Suprapubic skin (tissue), 4 donors: ENCODE data around the gene SLC2A1. TPM values are rescaled to one million over a fixed set of nuclear protein-coding genes. Genes with fewer than 3 reads are reported as not detected.

Experiments used
- DNase-seq, 2 donors: peaks; one replicate each; pipeline ENCODE4 v3.0.0-alpha.2; 2019; ENCODE audit warnings: low spot score in 2 of 2
- H3K27ac ChIP-seq: fragments of 200-600 bp; sonication (generic); one replicate; pipeline ENCODE4 v1.5.1; 2019
- H3K27me3 ChIP-seq: fragments of 200-600 bp; sonication (generic); one replicate; pipeline ENCODE4 v1.5.1; 2019
- H3K36me3 ChIP-seq: fragments of 200-600 bp; sonication (generic); one replicate; pipeline ENCODE4 v1.5.1; 2019
- H3K4me1 ChIP-seq: fragments of 200-600 bp; sonication (generic); one replicate; pipeline ENCODE4 v1.5.1; 2019
- H3K4me3 ChIP-seq: fragments of 200-600 bp; sonication (generic); one replicate; pipeline ENCODE4 v1.5.1; 2019; ENCODE audit warnings: mild to moderate bottlenecking
- H3K9me3 ChIP-seq: fragments of 200-600 bp; sonication (generic); one replicate; pipeline ENCODE4 v1.5.1; 2019
- EP300 ChIP-seq: sonication (generic); formaldehyde crosslinking; IDR thresholded peaks from one replicate; pipeline ENCODE4 v1.6.1; 2017; ENCODE audit warnings: antibody characterized with exemption
- POLR2A ChIP-seq, 2 donors: fragments of 450-650 bp; IDR thresholded peaks; one replicate each; pipeline ENCODE4 v1.6.1; 2017; ENCODE audit warnings: antibody characterized with exemption in 2 of 2, mild to moderate bottlenecking in 2 of 2, moderate library complexity in 2 of 2
- POLR2AphosphoS5 ChIP-seq, 3 donors: sonication (generic); formaldehyde crosslinking; IDR thresholded peaks; one replicate each; pipeline ENCODE4 v1.6.1; 2017; ENCODE audit warnings: antibody characterized with exemption in 3 of 3
- WGBS: methylation state at CpG from one replicate; pipeline ENCODE4 v1.1.5; 2018; 5-methylcytosine and 5-hydroxymethylcytosine counted together
- total RNA-seq, 4 donors: library from RNA; depleted of rRNA; stranded (reverse); fragments of >200 nt; gene quantifications; one replicate each; pipeline ENCODE4 v1.1.0, GENCODE V29; 2016
- TF ChIP-seq, protein P1 (sequence below), 2 donors: fragments of 200-600 bp in 1 of 2; fragments of 450-650 bp in 1 of 2; sonication (generic) in 1 of 2; IDR thresholded peaks; one replicate each; pipeline ENCODE4 v1.5.1; 2016 to 2019; ENCODE audit warnings: antibody characterized with exemption in 2 of 2, mild to moderate bottlenecking in 1 of 2, moderate library complexity in 1 of 2

Gene SLC2A1
- total RNA-seq, 4 donors from 2014 or later, result 466 to 1,239 (median 686) TPM

DNA sequence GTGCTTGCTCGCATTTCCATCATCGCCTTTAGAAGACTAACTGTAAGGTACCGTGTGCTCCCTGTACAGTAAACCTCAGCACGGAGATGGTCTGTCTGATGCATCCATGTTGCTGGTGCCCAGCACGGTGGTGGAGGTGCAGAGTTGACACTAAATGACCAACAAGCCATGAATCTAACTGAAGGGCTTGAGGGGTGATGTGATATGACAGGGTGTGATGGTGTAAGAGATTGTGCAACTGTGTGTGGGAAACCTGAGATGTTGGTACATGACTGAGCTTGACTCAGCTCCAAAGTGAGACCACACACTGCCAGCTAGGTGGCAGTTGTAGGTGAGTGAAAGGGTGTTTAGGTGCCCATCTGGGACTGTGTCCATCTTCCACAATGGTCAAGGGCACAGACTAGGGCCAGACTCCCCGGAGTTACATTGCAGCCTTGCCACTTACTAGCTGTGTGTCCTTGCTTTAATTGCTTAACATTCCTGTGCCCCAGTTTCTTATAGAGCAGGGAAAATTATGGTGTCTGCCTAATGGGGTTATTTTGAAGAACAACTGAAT is 21.4 kb downstream of the SLC2A1 start:
- H3K36me3 ChIP-seq, result no peaks in the 10 kb centered on the region
- peaks cover 99% of the 10 kb centered on the region for H3K4me1 ChIP-seq
- H3K9me3 ChIP-seq, result no peaks in the 10 kb centered on the region
- H3K27ac ChIP-seq, result peak overlapping the region; percentile 83
- peak in 1 of 3 donors; percentile 16 for TF ChIP-seq POLR2AphosphoS5 (IDR thresholded peaks at IDR 0.05)
- TF ChIP-seq EP300, result no peak
- no peak for TF ChIP-seq POLR2A (IDR thresholded peaks at IDR 0.05)
- peak in 1 of 2 donors; percentile 30 for DNase-seq
- 61% methylated on average over 6 of the region's 6 CpGs for WGBS
- H3K27me3 ChIP-seq, result no peaks in the 10 kb centered on the region
- H3K4me3 ChIP-seq, result no peak overlapping the region

DNA sequence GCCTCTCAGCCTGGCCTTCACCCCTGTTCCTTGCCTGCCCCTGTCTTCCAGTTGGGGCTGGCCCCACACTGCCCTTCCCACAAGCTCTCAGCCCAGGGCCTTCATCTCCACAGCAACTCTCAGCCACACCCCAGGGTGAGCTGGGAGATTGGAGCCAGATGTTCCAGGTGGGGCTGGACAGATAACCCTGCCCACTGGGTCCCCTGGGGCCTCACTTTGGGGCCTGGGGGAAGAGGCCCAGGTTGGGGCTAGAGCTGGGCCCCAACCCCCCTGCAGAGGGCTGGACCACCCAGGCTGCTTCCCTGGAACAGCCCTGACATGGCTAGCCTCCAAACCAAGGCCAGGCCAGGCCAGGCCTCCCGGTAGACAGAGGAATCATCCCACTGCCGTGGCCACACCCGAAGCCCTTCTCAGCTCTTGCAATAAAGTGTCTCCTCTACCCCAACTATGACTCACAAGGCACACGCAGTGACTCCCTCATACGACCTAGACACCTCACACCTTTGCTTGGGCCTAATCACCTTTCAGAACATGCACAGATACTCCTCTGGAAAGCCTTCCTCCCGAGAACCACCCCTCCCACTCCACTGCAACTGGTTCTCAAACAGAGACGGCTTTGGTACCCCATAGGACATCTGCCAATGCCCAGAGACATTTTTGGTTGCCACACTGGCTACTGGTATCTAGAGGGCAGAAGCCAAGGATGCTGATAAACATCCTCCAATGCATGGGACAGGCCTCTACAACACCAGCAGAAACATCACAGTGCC is 22.2 kb downstream of the SLC2A1 start:
- TF ChIP-seq POLR2AphosphoS5 (IDR thresholded peaks at IDR 0.05) (no peak), EP300 (no peak), POLR2A (IDR thresholded peaks at IDR 0.05) (no peak)
- TF ChIP-seq, protein P1, sequence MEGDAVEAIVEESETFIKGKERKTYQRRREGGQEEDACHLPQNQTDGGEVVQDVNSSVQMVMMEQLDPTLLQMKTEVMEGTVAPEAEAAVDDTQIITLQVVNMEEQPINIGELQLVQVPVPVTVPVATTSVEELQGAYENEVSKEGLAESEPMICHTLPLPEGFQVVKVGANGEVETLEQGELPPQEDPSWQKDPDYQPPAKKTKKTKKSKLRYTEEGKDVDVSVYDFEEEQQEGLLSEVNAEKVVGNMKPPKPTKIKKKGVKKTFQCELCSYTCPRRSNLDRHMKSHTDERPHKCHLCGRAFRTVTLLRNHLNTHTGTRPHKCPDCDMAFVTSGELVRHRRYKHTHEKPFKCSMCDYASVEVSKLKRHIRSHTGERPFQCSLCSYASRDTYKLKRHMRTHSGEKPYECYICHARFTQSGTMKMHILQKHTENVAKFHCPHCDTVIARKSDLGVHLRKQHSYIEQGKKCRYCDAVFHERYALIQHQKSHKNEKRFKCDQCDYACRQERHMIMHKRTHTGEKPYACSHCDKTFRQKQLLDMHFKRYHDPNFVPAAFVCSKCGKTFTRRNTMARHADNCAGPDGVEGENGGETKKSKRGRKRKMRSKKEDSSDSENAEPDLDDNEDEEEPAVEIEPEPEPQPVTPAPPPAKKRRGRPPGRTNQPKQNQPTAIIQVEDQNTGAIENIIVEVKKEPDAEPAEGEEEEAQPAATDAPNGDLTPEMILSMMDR (IDR thresholded peaks at IDR 0.05), result no peak
- DNase-seq, result peak in 1 of 2 donors; percentile 63
- Histone ChIP-seq H3K9me3 (no peaks in the 10 kb centered on the region), H3K4me1 (peaks cover 98% of the 10 kb centered on the region), H3K4me3 (no peak overlapping the region), H3K36me3 (no peaks in the 10 kb centered on the region), H3K27ac (peak overlapping the region; percentile 83), H3K27me3 (no peaks in the 10 kb centered on the region)
- 24% methylated on average over 3 of the region's 7 CpGs for WGBS

DNA sequence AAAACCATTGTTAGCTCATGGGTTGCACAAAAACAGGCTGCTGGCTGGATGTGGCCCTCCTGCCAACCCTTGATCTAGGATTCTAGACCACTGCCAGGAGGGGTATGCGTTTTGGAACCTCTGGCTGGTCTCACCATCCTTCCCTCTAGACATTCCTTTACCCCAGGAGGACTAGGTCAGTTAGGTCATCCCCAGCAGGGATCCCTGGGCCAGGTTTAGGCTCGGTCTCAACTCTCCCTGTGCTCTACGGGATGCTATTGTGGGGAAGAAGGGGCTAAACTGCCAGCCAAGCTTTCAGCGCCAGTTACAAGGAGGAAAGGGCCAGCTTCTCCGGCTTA is 22.7 kb downstream of the SLC2A1 start:
- 57% methylated on average over 5 of the region's 5 CpGs for WGBS
- Histone ChIP-seq H3K27me3 (no peaks in the 10 kb centered on the region), H3K4me3 (no peak overlapping the region), H3K27ac (peak overlapping the region; percentile 83), H3K36me3 (peaks cover under 1% of the 10 kb centered on the region), H3K9me3 (no peaks in the 10 kb centered on the region), H3K4me1 (peaks cover 98% of the 10 kb centered on the region)
- no peak for DNase-seq
- TF ChIP-seq POLR2AphosphoS5 (IDR thresholded peaks at IDR 0.05) (no peak), EP300 (no peak), POLR2A (IDR thresholded peaks at IDR 0.05) (no peak)
- TF ChIP-seq, protein P1 (IDR thresholded peaks at IDR 0.05), result no peak

DNA sequence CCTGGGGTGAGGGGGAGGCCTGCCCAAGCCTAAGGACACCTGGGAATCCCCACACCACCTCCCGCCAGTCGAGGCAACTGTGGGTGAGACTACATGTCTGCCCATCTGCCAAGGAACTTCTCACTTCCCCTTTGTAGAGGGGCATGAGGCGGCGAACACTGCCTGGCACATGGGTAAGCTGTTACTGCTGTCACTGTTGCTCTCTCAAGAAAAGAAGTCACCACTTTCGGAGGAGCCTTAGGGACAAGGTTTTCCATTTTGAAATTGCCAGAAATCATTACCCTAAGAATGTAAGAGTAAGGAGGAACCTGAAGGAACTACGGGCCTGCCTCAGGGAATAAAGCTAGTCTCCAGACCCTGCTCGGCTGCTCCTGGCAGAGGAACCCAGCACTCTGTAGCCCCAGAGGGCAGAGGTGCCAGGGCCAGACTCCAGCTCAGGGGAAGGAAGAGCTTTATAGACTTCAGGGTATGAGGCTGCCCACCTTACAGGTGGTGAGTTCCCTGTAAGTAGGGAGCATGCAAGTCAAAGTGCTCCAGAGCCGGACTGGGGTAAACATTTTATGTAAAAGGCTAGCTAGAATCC is 23.3 kb downstream of the SLC2A1 start:
- peak; percentile 61 to 79 for DNase-seq
- no peaks in the 10 kb centered on the region for H3K27me3 ChIP-seq
- no peak overlapping the region for H3K4me3 ChIP-seq
- no peak for TF ChIP-seq POLR2AphosphoS5 (IDR thresholded peaks at IDR 0.05)
- no peak for TF ChIP-seq POLR2A (IDR thresholded peaks at IDR 0.05)
- TF ChIP-seq, protein P1 (IDR thresholded peaks at IDR 0.05), result no peak
- TF ChIP-seq EP300, result no peak
- H3K36me3 ChIP-seq, result peaks cover 6% of the 10 kb centered on the region
- H3K27ac ChIP-seq, result peak overlapping the region; percentile 83
- H3K9me3 ChIP-seq, result no peaks in the 10 kb centered on the region
- WGBS, result 61% methylated on average over 7 of the region's 8 CpGs
- H3K4me1 ChIP-seq, result peaks cover 97% of the 10 kb centered on the region

DNA sequence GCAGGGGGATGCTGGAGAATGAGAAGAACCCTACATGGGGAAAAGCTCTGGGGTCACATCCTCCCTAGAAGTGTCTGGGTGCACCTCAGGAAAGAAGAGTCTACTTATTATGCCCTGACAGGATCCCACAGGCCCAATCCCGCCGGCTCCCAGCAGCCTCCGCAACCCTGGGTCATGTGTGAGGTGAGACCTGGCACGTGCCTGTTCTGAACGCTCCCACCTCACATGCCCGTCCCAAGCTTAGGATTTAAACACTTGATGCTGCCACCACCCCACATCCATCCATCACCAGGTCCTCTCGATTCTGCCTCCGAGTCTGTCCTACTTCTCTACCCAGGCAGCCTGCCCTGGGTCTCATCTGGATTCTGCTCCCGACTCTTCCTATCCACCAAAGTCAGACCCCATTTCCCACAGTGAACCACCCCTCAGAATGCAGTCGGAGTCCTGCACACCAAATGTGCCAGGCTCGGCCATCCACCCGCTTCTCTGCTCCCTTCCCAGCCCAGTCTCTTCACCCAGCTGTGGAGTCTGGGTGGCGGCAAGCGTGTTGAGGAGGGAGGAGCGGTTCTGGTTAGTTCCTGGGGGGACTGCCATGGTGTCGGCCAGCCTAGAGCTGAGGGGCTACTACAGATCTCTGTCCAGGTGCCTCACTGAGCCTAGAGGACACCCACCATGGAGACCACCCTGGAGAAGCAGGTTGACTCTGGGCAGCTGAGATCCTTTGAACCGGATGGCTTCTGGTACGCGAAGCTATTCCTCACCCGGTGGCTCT is 23.9 kb downstream of the SLC2A1 start:
- DNase-seq, result peak; percentile 56 to 59
- peaks cover 90% of the 10 kb centered on the region for H3K4me1 ChIP-seq
- no peaks in the 10 kb centered on the region for H3K27me3 ChIP-seq
- no peaks in the 10 kb centered on the region for H3K9me3 ChIP-seq
- peaks cover 13% of the 10 kb centered on the region for H3K36me3 ChIP-seq
- TF ChIP-seq, protein P1 (IDR thresholded peaks at IDR 0.05), result no peak
- no peak for TF ChIP-seq POLR2AphosphoS5 (IDR thresholded peaks at IDR 0.05)
- TF ChIP-seq EP300, result no peak
- no peak for TF ChIP-seq POLR2A (IDR thresholded peaks at IDR 0.05)
- peak overlapping the region; percentile 83 for H3K27ac ChIP-seq
- 54% methylated on average over 16 of the region's 20 CpGs for WGBS
- H3K4me3 ChIP-seq, result no peak overlapping the region
